GM19468 (cell line): ENCODE data around the gene BCL7C.

ENCODE experiments used
- ATAC-seq: cut with Tn5 transposase; IDR thresholded peaks from one replicate; pipeline ENCODE4 v1.9.1; 2021; ENCODE audit warnings: mild to moderate bottlenecking, moderate library complexity, moderate number of reproducible peaks; ENCODE audit not compliant: unreplicated experiment; ENCODE audit errors: extremely low read depth

The BCL7C gene

GRCh38 chr16:30922960-30923535 lies 29.2 kb upstream of the BCL7C start:
- ATAC-seq, result peak; percentile 62

- peak; percentile 60 for ATAC-seq
Observed at GRCh38 chr16:30922420-30922959, 28.6 kb upstream of the BCL7C start.

- no peak for ATAC-seq
Observed at GRCh38 chr16:30921748-30922419, 28.0 kb upstream of the BCL7C start.

- ATAC-seq, result no peak
Observed at GRCh38 chr16:30921459-30921747, 27.5 kb upstream of the BCL7C start.

GRCh38 chr16:30920891-30921290 lies 27.0 kb upstream of the BCL7C start:
- no peak for ATAC-seq

- no peak for ATAC-seq
Observed at GRCh38 chr16:30918614-30919013, 24.7 kb upstream of the BCL7C start.

- no peak for ATAC-seq
Observed at GRCh38 chr16:30914830-30915229, 21.0 kb upstream of the BCL7C start.

GRCh38 chr16:30912794-30913412 lies 19.0 kb upstream of the BCL7C start:
- ATAC-seq, result no peak

- no peak for ATAC-seq
Observed at GRCh38 chr16:30910427-30911029, 16.7 kb upstream of the BCL7C start.

GRCh38 chr16:30907064-30907463 lies 13.2 kb upstream of the BCL7C start:
- ATAC-seq, result no peak

GRCh38 chr16:30904114-30904780 lies 10.4 kb upstream of the BCL7C start:
- ATAC-seq, result no peak

GRCh38 chr16:30903596-30903995 lies 9.7 kb upstream of the BCL7C start:
- no peak for ATAC-seq

GRCh38 chr16:30903002-30903401 lies 9.1 kb upstream of the BCL7C start:
- ATAC-seq, result no peak

GRCh38 chr16:30902029-30902972 lies 8.4 kb upstream of the BCL7C start:
- no peak for ATAC-seq

GRCh38 chr16:30901201-30902028 lies 7.5 kb upstream of the BCL7C start:
- ATAC-seq, result no peak

GRCh38 chr16:30900588-30900987 lies 6.7 kb upstream of the BCL7C start:
- ATAC-seq, result no peak

- no peak for ATAC-seq
Observed at GRCh38 chr16:30899794-30900193, 5.9 kb upstream of the BCL7C start.

GRCh38 chr16:30896889-30897733 lies 3.2 kb upstream of the BCL7C start:
- ATAC-seq, result no peak
